22Rv1 (cell line): ENCODE results near the gene INPP5B.

Experiments
- H3K27ac ChIP-seq: fragments of 450-650 bp; 2 replicates; pipeline ENCODE4 v1.5.1; 2017
- CTCF ChIP-seq: fragments of 450-650 bp; IDR thresholded peaks from 2 replicates; pipeline ENCODE4 v1.5.1; 2017; ENCODE audit warnings: mild to moderate bottlenecking
- ZFX ChIP-seq: fragments of 450-650 bp; IDR thresholded peaks from 2 replicates; pipeline ENCODE4 v1.6.1; 2017; ENCODE audit warnings: antibody characterized with exemption, borderline replicate concordance

Gene INPP5B

DNA sequence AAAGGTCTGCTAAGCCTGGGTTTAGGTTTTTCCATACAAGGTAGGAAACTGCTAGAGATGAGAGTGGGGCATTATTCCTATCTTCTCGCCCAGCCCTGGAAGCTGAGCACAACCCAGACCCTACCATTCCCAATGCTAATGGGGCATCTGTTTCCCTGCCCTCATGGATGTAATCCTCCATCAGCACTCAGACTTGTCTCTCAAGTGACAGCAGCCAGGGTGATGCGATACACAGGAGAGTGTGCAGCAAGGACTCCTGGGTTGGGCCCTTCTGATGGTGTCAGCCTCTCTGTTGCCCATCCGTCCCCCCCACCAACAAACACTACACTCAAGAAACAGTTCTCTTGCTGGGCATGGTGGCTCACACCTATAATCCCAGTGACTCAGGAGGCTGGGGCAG is 5.9 kb upstream of the INPP5B start:
- H3K27ac ChIP-seq = no peak overlapping the region
- no peak for TF ChIP-seq ZFX
- no peak for TF ChIP-seq CTCF

- H3K27ac ChIP-seq = no peak overlapping the region
Measured at GRCh38 chr1:37951783-37952624, 5.2 kb upstream of the INPP5B start.

GRCh38 chr1:37951041-37951782 is 4.4 kb upstream of the INPP5B start:
- TF ChIP-seq CTCF = no peak
- TF ChIP-seq ZFX = no peak
- no peak overlapping the region for H3K27ac ChIP-seq

More at GRCh38 chr1:37951783-37952624, 5.2 kb upstream of the INPP5B start:
- TF ChIP-seq ZFX (no peak), CTCF (no peak)

- H3K27ac ChIP-seq = no peak overlapping the region
- TF ChIP-seq CTCF (no peak), ZFX (no peak)
Measured at GRCh38 chr1:37949524-37950152, 2.8 kb upstream of the INPP5B start.

GRCh38 chr1:37948841-37949240 is 2.0 kb upstream of the INPP5B start:
- H3K27ac ChIP-seq = no peak overlapping the region
- no peak for TF ChIP-seq CTCF
- TF ChIP-seq ZFX = no peak

- TF ChIP-seq ZFX = no peak
- no peak for TF ChIP-seq CTCF
- no peak overlapping the region for H3K27ac ChIP-seq
Measured at GRCh38 chr1:37948166-37948565, 1.3 kb upstream of the INPP5B start.

DNA sequence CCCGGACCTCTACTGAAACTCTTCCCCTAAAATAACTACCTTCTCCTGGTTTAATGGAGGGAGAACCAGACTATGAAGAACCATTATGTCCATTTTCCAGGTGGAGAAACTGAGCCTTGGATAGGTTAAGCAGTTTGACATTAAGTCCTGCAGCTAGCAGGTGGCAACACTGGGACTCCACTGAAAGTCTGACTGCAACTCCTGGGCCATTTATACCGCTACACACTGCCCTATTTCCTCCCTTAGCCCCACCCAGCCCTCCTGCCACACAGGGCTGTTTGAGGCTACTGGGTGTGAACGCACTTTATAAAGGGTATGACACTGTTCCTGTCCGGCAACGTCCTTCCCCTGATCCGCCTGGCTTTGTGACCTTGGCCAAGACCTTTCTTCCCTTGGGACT is 511 bp upstream of the INPP5B start:
- H3K27ac ChIP-seq = no peak overlapping the region
- TF ChIP-seq ZFX (no peak), CTCF (no peak)
